SK-N-SH treated with all-trans-retinoic acid at 6 μM for 48 hours (cell line): ENCODE results near the gene DBF4B.

Experiments used
- ATAC-seq: fragments of 200-7000 bp; cut with Tn5 transposase; 3 replicates; pipeline ENCODE4 v1.9.1; 2020; ENCODE audit warnings: mild to moderate bottlenecking, moderate library complexity
- ARNTL ChIP-seq: fragments of 450-650 bp; formaldehyde crosslinking; IDR thresholded peaks from 2 replicates; pipeline ENCODE4 v1.5.0; 2020; ENCODE audit warnings: low read depth, mild to moderate bottlenecking, moderate library complexity, borderline replicate concordance
- BACH2 ChIP-seq: fragments of 250-450 bp; sonication (Bioruptor Pico); IDR thresholded peaks from 2 replicates; pipeline ENCODE4 v1.9.0; 2021; ENCODE audit warnings: mild to moderate bottlenecking, borderline replicate concordance
- ESRRG ChIP-seq: fragments of 250-450 bp; sonication (Bioruptor Pico); IDR thresholded peaks from 2 replicates; pipeline ENCODE4 v1.6.1; 2021; ENCODE audit warnings: mild to moderate bottlenecking
- GLIS3 ChIP-seq: fragments of 250-450 bp; sonication (Bioruptor Pico); IDR thresholded peaks from 2 replicates; pipeline ENCODE4 v1.5.0; 2020; ENCODE audit warnings: mild to moderate bottlenecking, moderate library complexity
- ISL1 ChIP-seq: fragments of 250-450 bp; sonication (Bioruptor Pico); IDR thresholded peaks from 2 replicates; pipeline ENCODE4 v2.1.2; 2022; ENCODE audit warnings: mild to moderate bottlenecking, moderate library complexity
- OSR1 ChIP-seq: fragments of 250-450 bp; sonication (Bioruptor Pico); IDR thresholded peaks from 2 replicates; pipeline ENCODE4 v1.8.0; 2022; ENCODE audit warnings: moderate library complexity, mild to moderate bottlenecking, inconsistent platforms
- RARB ChIP-seq: fragments of 250-450 bp; sonication (Bioruptor Pico); IDR thresholded peaks from 2 replicates; pipeline ENCODE4 v1.8.0; 2021; ENCODE audit warnings: mild to moderate bottlenecking, moderate library complexity
- SNAI2 ChIP-seq: fragments of 250-450 bp; sonication (Bioruptor Pico); IDR thresholded peaks from 2 replicates; pipeline ENCODE4 v1.5.0; 2020; ENCODE audit warnings: mild to moderate bottlenecking, moderate library complexity
- TCF4 ChIP-seq: fragments of 250-450 bp; sonication (Bioruptor Pico); IDR thresholded peaks from 2 replicates; pipeline ENCODE4 v1.8.0; 2021; ENCODE audit warnings: mild to moderate bottlenecking, moderate library complexity, borderline replicate concordance
- TOX ChIP-seq: fragments of 250-450 bp; sonication (Bioruptor Pico); IDR thresholded peaks from 2 replicates; pipeline ENCODE4 v1.8.0; 2021; ENCODE audit warnings: mild to moderate bottlenecking, moderate library complexity, borderline replicate concordance
- ZC3H10 ChIP-seq: fragments of 250-450 bp; sonication (Bioruptor Pico); IDR thresholded peaks from 2 replicates; pipeline ENCODE4 v1.5.1; 2021; ENCODE audit warnings: mild to moderate bottlenecking, moderate library complexity
- ZFP3 ChIP-seq: fragments of 250-450 bp; sonication (Bioruptor Pico); IDR thresholded peaks from 2 replicates; pipeline ENCODE4 v1.5.0; 2020; ENCODE audit warnings: mild to moderate bottlenecking, moderate library complexity
- ZFP30 ChIP-seq: fragments of 450-650 bp; formaldehyde crosslinking; IDR thresholded peaks from 2 replicates; pipeline ENCODE4 v1.5.0; 2022; ENCODE audit warnings: mild to moderate bottlenecking, moderate library complexity
- ZNF565 ChIP-seq: fragments of 450-650 bp; formaldehyde crosslinking; conservative IDR thresholded peaks from 2 replicates; pipeline ENCODE4 v1.5.0; 2020; ENCODE audit warnings: low read depth, mild to moderate bottlenecking, moderate library complexity
- ZNF70 ChIP-seq: fragments of 450-650 bp; formaldehyde crosslinking; IDR thresholded peaks from 2 replicates; pipeline ENCODE4 v1.5.0; 2020; ENCODE audit warnings: mild to moderate bottlenecking, moderate library complexity
- TF ChIP-seq, protein P1 (sequence below): fragments of 250-450 bp; sonication (Bioruptor Pico); IDR thresholded peaks from 2 replicates; pipeline ENCODE4 v1.5.0; 2020; ENCODE audit warnings: mild to moderate bottlenecking, moderate library complexity

The DBF4B gene

DNA sequence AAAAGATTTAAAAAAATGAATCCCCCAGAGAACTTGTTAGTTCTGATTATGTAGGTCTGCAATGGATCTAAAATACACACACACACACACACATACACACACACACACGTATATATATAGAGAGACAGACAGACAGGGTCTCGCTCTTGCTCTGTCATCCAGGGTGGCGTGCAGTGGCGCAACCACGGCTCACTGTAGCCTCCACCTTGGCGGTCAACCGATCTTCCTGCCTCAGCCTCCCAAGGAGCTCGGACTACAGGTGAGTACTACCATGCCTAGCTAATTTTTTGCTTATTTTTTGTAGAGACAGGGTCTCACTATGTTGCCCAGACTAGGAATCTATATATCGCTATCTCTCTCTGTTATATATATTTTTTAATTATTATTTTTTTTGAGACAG is 88.3 kb downstream of the DBF4B start:
- ATAC-seq: no peak

DNA sequence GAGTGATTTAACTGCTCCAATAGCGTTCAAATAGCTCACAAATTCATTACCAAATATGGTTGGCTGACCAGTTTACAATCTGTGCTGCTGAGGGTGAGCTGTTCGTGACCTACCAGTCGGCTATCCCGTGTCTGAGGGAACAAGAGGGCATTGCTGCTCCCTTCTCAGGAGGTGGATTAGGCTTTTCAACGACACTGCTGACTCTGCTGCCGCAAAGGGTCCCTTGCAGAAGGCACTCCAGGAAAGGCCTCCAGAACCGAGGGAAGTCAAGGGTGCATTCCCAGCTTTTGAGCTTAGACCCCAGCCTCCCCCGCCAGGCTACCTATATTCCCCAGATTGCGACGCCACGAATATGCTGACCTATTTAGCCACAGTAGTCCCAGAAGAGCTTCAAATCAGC is 89.3 kb downstream of the DBF4B start:
- ATAC-seq: no peak
- TF ChIP-seq ZC3H10 (CRISPR knock-in tag) (no peak), GLIS3 (CRISPR knock-in tag) (no peak), ISL1 (CRISPR knock-in tag) (no peak)

More for the DNA sequence above, 88.3 kb downstream of the DBF4B start:
- TF ChIP-seq TOX (CRISPR knock-in tag): no peak
- TF ChIP-seq ZNF565 (CRISPR knock-in tag): no peak
- TF ChIP-seq SNAI2: no peak
- TF ChIP-seq ZNF70 (CRISPR knock-in tag): no peak
- no peak for TF ChIP-seq ESRRG
- TF ChIP-seq ZFP3 (CRISPR knock-in tag): no peak
- TF ChIP-seq, protein P1, sequence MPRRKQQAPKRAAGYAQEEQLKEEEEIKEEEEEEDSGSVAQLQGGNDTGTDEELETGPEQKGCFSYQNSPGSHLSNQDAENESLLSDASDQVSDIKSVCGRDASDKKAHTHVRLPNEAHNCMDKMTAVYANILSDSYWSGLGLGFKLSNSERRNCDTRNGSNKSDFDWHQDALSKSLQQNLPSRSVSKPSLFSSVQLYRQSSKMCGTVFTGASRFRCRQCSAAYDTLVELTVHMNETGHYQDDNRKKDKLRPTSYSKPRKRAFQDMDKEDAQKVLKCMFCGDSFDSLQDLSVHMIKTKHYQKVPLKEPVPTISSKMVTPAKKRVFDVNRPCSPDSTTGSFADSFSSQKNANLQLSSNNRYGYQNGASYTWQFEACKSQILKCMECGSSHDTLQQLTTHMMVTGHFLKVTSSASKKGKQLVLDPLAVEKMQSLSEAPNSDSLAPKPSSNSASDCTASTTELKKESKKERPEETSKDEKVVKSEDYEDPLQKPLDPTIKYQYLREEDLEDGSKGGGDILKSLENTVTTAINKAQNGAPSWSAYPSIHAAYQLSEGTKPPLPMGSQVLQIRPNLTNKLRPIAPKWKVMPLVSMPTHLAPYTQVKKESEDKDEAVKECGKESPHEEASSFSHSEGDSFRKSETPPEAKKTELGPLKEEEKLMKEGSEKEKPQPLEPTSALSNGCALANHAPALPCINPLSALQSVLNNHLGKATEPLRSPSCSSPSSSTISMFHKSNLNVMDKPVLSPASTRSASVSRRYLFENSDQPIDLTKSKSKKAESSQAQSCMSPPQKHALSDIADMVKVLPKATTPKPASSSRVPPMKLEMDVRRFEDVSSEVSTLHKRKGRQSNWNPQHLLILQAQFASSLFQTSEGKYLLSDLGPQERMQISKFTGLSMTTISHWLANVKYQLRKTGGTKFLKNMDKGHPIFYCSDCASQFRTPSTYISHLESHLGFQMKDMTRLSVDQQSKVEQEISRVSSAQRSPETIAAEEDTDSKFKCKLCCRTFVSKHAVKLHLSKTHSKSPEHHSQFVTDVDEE (CRISPR knock-in tag): no peak
- no peak for TF ChIP-seq TCF4 (CRISPR knock-in tag)
- TF ChIP-seq ZC3H10 (CRISPR knock-in tag): no peak
- TF ChIP-seq BACH2 (CRISPR knock-in tag): no peak

- TF ChIP-seq ESRRG (no peak), TOX (CRISPR knock-in tag) (no peak), ZFP3 (CRISPR knock-in tag) (no peak), ARNTL (CRISPR knock-in tag) (no peak), RARB (no peak), SNAI2 (no peak), ZFP30 (CRISPR knock-in tag) (no peak), GLIS3 (CRISPR knock-in tag) (no peak), OSR1 (CRISPR knock-in tag) (no peak), ISL1 (CRISPR knock-in tag) (no peak)
- TF ChIP-seq, protein P1 (CRISPR knock-in tag): no peak
These were observed 89.9 kb downstream of the DBF4B start for GRCh38 chr17:44798356-44798755.

More at GRCh38 chr17:44798356-44798755, 89.9 kb downstream of the DBF4B start:
- no peak for ATAC-seq
